OCI-LY3 (cell line): ENCODE measurements around the gene MYOCOS.

Source experiments
- H2AFZ ChIP-seq: fragments of 200-600, 300-600 bp; shearing (Covaris generic); 2 replicates; pipeline ENCODE4 v1.6.0; 2014; ENCODE audit warnings: antibody characterized with exemption, low read depth, low read length
- H3K27ac ChIP-seq: fragments of 200-600, 300-600 bp; sonication (generic); 2 replicates; pipeline ENCODE4 v1.5.1; 2014; ENCODE audit warnings: mild to moderate bottlenecking, low read length, moderate library complexity, mixed read lengths
- H3K27me3 ChIP-seq: fragments of 200-600, 300-600 bp; sonication (generic); 2 replicates; pipeline ENCODE4 v1.6.1; 2014; ENCODE audit warnings: low read depth, low read length, mixed read lengths
- H3K36me3 ChIP-seq: fragments of 200-600, 300-600 bp; sonication (generic); replicated peaks from 2 replicates; pipeline ENCODE3; 2014; ENCODE audit warnings: low read depth, low read length, mixed read lengths
- H3K4me1 ChIP-seq: fragments of 300-600, 200-600 bp; sonication (generic); 2 replicates; pipeline ENCODE4 v1.6.1; 2014; ENCODE audit warnings: low read length, mixed read lengths
- H3K4me2 ChIP-seq: fragments of 200-600, 300-600 bp; sonication (generic); 2 replicates; pipeline ENCODE4 v1.6.1; 2014; ENCODE audit warnings: low read length, mixed read lengths
- H3K4me3 ChIP-seq: fragments of 300-600, 200-600 bp; sonication (generic); 2 replicates; pipeline ENCODE4 v1.5.1; 2014; ENCODE audit warnings: antibody characterized with exemption, mild to moderate bottlenecking, low read length, moderate library complexity
- H3K79me2 ChIP-seq: fragments of 300-600, 200-600 bp; shearing (Covaris generic); 2 replicates; pipeline ENCODE4 v1.6.1; 2014; ENCODE audit warnings: mild to moderate bottlenecking, low read length, mixed read lengths
- H3K9ac ChIP-seq: fragments of 300-600, 200-600 bp; shearing (Covaris generic); 2 replicates; pipeline ENCODE4 v1.6.0; 2014; ENCODE audit warnings: mild to moderate bottlenecking, low read length, moderate library complexity
- H3K9me3 ChIP-seq: fragments of 200-600, 300-600 bp; shearing (Covaris generic); 2 replicates; pipeline ENCODE4 v1.6.1; 2014; ENCODE audit warnings: low read length, mixed read lengths; ENCODE audit not compliant: insufficient read depth
- H4K20me1 ChIP-seq: fragments of 200-600, 300-600 bp; sonication (generic); 2 replicates; pipeline ENCODE4 v1.6.1; 2016; ENCODE audit warnings: low read length, mixed read lengths; ENCODE audit not compliant: insufficient read depth
- EZH2phosphoT487 ChIP-seq: fragments of 200-600 bp; shearing (Covaris generic); IDR thresholded peaks from 2 replicates; pipeline ENCODE4 v1.6.1; 2018; ENCODE audit warnings: antibody characterized with exemption, mixed run types, low read depth
- TF ChIP-seq, protein P1 (sequence below): fragments of 200-600, 300-600 bp; sonication (generic); IDR thresholded peaks from 2 replicates; pipeline ENCODE4 v1.5.1; 2014; ENCODE audit warnings: antibody characterized with exemption, low read length, low read depth

Gene MYOCOS

GRCh38 chr1:171628225-171628624 is 6.2 kb downstream of the MYOCOS start:
- no peaks in the 10 kb centered on the region for H4K20me1 ChIP-seq
- H3K79me2 ChIP-seq: no peaks in the 10 kb centered on the region
- no peaks in the 10 kb centered on the region for H3K27me3 ChIP-seq
- peaks cover 23% of the 10 kb centered on the region for H3K4me1 ChIP-seq
- no peak for TF ChIP-seq EZH2phosphoT487
- TF ChIP-seq, protein P1, sequence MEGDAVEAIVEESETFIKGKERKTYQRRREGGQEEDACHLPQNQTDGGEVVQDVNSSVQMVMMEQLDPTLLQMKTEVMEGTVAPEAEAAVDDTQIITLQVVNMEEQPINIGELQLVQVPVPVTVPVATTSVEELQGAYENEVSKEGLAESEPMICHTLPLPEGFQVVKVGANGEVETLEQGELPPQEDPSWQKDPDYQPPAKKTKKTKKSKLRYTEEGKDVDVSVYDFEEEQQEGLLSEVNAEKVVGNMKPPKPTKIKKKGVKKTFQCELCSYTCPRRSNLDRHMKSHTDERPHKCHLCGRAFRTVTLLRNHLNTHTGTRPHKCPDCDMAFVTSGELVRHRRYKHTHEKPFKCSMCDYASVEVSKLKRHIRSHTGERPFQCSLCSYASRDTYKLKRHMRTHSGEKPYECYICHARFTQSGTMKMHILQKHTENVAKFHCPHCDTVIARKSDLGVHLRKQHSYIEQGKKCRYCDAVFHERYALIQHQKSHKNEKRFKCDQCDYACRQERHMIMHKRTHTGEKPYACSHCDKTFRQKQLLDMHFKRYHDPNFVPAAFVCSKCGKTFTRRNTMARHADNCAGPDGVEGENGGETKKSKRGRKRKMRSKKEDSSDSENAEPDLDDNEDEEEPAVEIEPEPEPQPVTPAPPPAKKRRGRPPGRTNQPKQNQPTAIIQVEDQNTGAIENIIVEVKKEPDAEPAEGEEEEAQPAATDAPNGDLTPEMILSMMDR: no peak
- peaks cover 3% of the 10 kb centered on the region; the same call in 1 of the 2 replicates for H3K9me3 ChIP-seq
- no peaks in the 10 kb centered on the region for H3K36me3 ChIP-seq
- no peak overlapping the region for H3K4me3 ChIP-seq
- no peak overlapping the region for H3K27ac ChIP-seq
- H2AFZ ChIP-seq: no peak overlapping the region
- H3K9ac ChIP-seq: no peak overlapping the region
- H3K4me2 ChIP-seq: no peak overlapping the region

DNA sequence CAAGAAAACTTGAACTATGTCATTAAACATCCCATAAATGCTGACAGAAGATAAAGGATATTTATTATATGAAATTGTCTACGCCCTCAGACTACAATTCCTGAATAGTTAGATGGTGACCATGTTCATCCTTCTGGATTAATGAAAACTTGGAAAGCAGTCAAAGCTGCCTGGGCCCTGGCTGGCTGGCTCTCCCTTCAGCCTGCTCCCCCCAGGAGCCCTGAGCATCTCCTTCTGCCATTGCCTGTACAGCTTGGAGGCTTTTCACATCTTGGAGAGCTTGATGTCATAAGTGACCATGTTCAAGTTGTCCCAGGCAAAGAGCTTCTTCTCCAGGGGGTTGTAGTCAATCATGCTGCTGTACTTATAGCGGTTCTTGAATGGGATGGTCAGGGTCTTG is 13.6 kb downstream of the MYOCOS start:
- H3K4me2 ChIP-seq: no peak overlapping the region
- H3K27ac ChIP-seq: no peak overlapping the region
- no peaks in the 10 kb centered on the region for H3K27me3 ChIP-seq
- H3K9me3 ChIP-seq: peaks cover 3% of the 10 kb centered on the region; the same call in 1 of the 2 replicates
- H3K36me3 ChIP-seq: no peaks in the 10 kb centered on the region
- H2AFZ ChIP-seq: no peak overlapping the region
- no peaks in the 10 kb centered on the region for H3K79me2 ChIP-seq
- H4K20me1 ChIP-seq: no peaks in the 10 kb centered on the region
- no peak overlapping the region for H3K9ac ChIP-seq
- no peak overlapping the region for H3K4me3 ChIP-seq
- peaks cover 26% of the 10 kb centered on the region for H3K4me1 ChIP-seq
- TF ChIP-seq EZH2phosphoT487: no peak
- TF ChIP-seq, protein P1: no peak

- Histone ChIP-seq H4K20me1 (no peaks in the 10 kb centered on the region), H3K9ac (no peak overlapping the region), H3K27ac (no peak overlapping the region), H3K4me2 (no peak overlapping the region), H3K27me3 (no peaks in the 10 kb centered on the region), H2AFZ (no peak overlapping the region), H3K4me3 (no peak overlapping the region), H3K36me3 (no peaks in the 10 kb centered on the region), H3K9me3 (peaks cover 3% of the 10 kb centered on the region; the same call in 1 of the 2 replicates), H3K4me1 (peaks cover 31% of the 10 kb centered on the region), H3K79me2 (no peaks in the 10 kb centered on the region)
- no peak for TF ChIP-seq EZH2phosphoT487
- TF ChIP-seq, protein P1: no peak
Observed at GRCh38 chr1:171636141-171636540, 14.1 kb downstream of the MYOCOS start.

GRCh38 chr1:171637928-171638576 is 16.0 kb downstream of the MYOCOS start:
- H3K27me3 ChIP-seq: no peaks in the 10 kb centered on the region
- H3K4me2 ChIP-seq: no peak overlapping the region
- H2AFZ ChIP-seq: 0 out of 2 replicates have a peak overlapping the region, but pooled peaks have one; percentile 16
- H3K79me2 ChIP-seq: no peaks in the 10 kb centered on the region
- no peak overlapping the region for H3K9ac ChIP-seq
- H3K27ac ChIP-seq: no peak overlapping the region
- no peaks in the 10 kb centered on the region for H3K36me3 ChIP-seq
- peaks cover 43% of the 10 kb centered on the region for H3K4me1 ChIP-seq
- no peak overlapping the region for H3K4me3 ChIP-seq
- TF ChIP-seq, protein P1: no peak
- TF ChIP-seq EZH2phosphoT487: no peak
- H4K20me1 ChIP-seq: no peaks in the 10 kb centered on the region
- no peaks in the 10 kb centered on the region for H3K9me3 ChIP-seq
